Breast epithelium (tissue), 3 donors: ENCODE measurements around the gene BPI.

ENCODE experiments used
- POLR2A ChIP-seq: fragments of 450-650 bp; IDR thresholded peaks from one replicate; pipeline ENCODE4 v1.6.1; 2016; ENCODE audit warnings: antibody characterized with exemption, mild to moderate bottlenecking, moderate library complexity
- TF ChIP-seq, protein P1 (sequence below), 3 donors: fragments of 450-650 bp; IDR thresholded peaks; one replicate each; pipeline ENCODE4 v1.5.1; 2016 to 2017; ENCODE audit warnings: antibody characterized with exemption in 3 of 3, mild to moderate bottlenecking in 3 of 3, moderate library complexity in 3 of 3

DNA sequence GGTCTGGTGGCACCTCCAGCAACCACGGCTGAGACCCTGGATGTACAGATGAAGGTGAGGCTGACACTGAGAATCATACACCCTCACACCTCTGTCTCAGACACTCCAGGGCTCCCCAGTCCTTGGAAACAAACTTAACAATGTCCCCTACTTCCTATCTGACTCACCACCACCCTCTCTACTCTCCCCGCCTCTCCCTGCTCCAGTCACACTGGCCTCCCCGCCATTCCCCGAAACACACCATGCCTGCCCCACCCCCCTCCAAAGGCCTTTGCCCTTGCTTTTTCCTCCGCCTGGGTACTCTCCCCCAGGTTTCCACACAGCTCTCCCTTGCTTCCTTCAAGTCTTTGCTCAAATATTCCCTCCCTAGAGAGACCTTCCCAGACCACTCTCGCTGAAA lies 16.3 kb downstream of the BPI start:
- TF ChIP-seq POLR2A, result no peak
- TF ChIP-seq, protein P1, sequence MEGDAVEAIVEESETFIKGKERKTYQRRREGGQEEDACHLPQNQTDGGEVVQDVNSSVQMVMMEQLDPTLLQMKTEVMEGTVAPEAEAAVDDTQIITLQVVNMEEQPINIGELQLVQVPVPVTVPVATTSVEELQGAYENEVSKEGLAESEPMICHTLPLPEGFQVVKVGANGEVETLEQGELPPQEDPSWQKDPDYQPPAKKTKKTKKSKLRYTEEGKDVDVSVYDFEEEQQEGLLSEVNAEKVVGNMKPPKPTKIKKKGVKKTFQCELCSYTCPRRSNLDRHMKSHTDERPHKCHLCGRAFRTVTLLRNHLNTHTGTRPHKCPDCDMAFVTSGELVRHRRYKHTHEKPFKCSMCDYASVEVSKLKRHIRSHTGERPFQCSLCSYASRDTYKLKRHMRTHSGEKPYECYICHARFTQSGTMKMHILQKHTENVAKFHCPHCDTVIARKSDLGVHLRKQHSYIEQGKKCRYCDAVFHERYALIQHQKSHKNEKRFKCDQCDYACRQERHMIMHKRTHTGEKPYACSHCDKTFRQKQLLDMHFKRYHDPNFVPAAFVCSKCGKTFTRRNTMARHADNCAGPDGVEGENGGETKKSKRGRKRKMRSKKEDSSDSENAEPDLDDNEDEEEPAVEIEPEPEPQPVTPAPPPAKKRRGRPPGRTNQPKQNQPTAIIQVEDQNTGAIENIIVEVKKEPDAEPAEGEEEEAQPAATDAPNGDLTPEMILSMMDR (IDR thresholded peaks at IDR 0.05), result no peak
